Activated naive CD4-positive, alpha-beta T cell treated with anti-CD3 and anti-CD28 coated beads, Interleukin-2, amount 50 U/mL, for 16 hours (primary cell): ENCODE measurements around the gene AMIGO2.

ENCODE experiments used
- DNase-seq: peaks from one replicate; pipeline ENCODE4 v3.0.0-alpha.2; 2020

The AMIGO2 gene

GRCh38 chr12:47029903-47030302 is 49.9 kb downstream of the AMIGO2 start:
- DNase-seq: no peak

DNA sequence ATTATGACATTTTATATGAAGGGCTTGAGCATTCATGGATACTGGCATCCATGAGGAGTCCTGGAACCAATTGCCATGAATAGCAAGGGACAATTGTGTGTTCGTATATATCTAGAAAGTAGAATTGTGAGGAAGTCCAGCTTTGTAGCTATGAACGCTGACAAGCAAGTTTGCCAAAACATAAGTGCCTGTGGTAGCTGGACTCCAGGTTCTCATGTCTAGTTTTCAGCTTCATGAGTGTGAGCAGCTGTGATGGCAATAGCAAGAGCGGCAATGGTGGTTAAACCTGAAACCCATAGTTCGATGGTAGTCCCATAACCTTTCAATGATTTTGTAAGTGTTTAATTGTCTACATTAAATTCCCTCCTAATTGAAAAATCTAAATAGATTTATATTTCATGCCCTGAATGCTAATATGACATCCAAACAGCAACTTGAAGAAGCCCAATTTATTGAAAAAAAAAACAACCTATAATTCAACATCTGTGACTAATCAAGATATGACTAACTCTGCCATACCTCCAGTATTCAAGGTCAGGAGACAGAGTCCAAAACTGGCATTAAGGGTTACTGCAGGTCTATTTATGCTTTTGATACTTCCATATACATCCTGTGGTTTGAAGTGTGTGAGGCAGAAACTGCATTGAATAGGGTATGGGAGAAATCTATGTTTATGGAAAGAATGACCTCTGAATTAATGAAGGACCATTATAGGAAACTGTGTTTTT is 50.6 kb downstream of the AMIGO2 start:
- no peak for DNase-seq

- no peak for DNase-seq
Observed at GRCh38 chr12:47028186-47028585, 51.6 kb downstream of the AMIGO2 start.
